Measurements from ENCODE around the gene CACNA1A. TPM values are rescaled to one million over a fixed set of nuclear protein-coding genes. Genes with fewer than 3 reads are reported as not detected.

Gene CACNA1A
- polyA plus RNA-seq, 3 donors = 0.08 to 0.09 TPM; not detected in 1

DNA sequence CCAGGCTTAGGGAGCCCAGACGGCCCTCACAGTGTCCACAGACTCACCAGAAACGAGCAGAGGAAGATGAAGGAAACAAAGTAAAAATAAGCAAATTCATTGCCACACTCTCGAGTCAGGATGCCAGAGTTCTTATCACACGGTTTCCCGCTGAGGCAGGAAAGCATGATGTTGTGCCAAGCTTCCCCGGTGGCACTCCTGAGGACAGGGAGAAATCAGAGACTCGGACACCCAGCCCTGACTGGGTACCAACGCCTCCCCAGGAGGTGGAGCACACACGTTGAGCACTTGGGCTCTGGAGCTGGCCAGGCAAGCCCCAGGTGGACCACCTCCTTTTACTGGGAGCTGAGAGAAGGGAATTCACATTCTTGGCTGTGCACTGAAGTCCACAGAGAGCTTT is 274.6 kb downstream of the CACNA1A start:
- H3K9ac ChIP-seq (ENCODE audit: insufficient read depth, low read length, poor library complexity, severe bottlenecking) = no peak overlapping the region
- H3K27me3 ChIP-seq (ENCODE audit: control insufficient read depth in 2 of 2, insufficient read depth in 2 of 2, low read length in 2 of 2) = no peaks in the 10 kb centered on the region
- H3K4me2 ChIP-seq (replicated peaks; ENCODE audit: extremely low read depth, low read length, poor library complexity, severe bottlenecking) = no peak overlapping the region
- Mint-ChIP-seq H3K9me3 (peaks cover 2 to 9% (median 5%) of the 10 kb centered on the region in 7 donors), H3K4me3 (no peak overlapping the region), H3K27ac (no peak overlapping the region), H3K36me3 (no peaks in the 10 kb centered on the region), H3K4me1 (peaks cover 8% of the 10 kb centered on the region), H3K27me3 (ENCODE audit: low read depth in 3 of 3) (peaks cover 9 to 19% (median 14%) of the 10 kb centered on the region in 3 donors)
- H3K36me3 ChIP-seq (replicated peaks in 1 of 2; ENCODE audit: control insufficient read depth in 1 of 2, insufficient read depth in 2 of 2, low read length in 2 of 2) = no peaks in the 10 kb centered on the region
- H3K79me2 ChIP-seq (ENCODE audit: insufficient read depth, low read length) = no peaks in the 10 kb centered on the region
- no peak overlapping the region for H3K27ac ChIP-seq (ENCODE audit: low read depth in 1 of 2, low read length in 2 of 2)
- TF ChIP-seq, protein P1, sequence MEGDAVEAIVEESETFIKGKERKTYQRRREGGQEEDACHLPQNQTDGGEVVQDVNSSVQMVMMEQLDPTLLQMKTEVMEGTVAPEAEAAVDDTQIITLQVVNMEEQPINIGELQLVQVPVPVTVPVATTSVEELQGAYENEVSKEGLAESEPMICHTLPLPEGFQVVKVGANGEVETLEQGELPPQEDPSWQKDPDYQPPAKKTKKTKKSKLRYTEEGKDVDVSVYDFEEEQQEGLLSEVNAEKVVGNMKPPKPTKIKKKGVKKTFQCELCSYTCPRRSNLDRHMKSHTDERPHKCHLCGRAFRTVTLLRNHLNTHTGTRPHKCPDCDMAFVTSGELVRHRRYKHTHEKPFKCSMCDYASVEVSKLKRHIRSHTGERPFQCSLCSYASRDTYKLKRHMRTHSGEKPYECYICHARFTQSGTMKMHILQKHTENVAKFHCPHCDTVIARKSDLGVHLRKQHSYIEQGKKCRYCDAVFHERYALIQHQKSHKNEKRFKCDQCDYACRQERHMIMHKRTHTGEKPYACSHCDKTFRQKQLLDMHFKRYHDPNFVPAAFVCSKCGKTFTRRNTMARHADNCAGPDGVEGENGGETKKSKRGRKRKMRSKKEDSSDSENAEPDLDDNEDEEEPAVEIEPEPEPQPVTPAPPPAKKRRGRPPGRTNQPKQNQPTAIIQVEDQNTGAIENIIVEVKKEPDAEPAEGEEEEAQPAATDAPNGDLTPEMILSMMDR (IDR thresholded peaks at IDR 0.05) = no peak
- intact Hi-C loops (cut with micrococcal nuclease) = loop anchor here in 1 of 2 donors (5.0 kb wide), 1 partner anchor 34 kb away; no protein-coding TSS in a partner anchor
- H3K4me1 ChIP-seq (ENCODE audit: control insufficient read depth in 1 of 2, insufficient read depth in 2 of 2, low read length in 2 of 2) = peaks cover 7 to 8% of the 10 kb centered on the region in 2 donors
- no peak for DNase-seq
- no peak overlapping the region for H2AFZ ChIP-seq (ENCODE audit: insufficient read depth, low read depth, low read length, poor library complexity, severe bottlenecking)
- no peak overlapping the region for H3K4me3 ChIP-seq (replicated peaks in 1 of 3; ENCODE audit: low read depth in 2 of 3, low read length in 3 of 3)
- peaks cover 0 to 11% of the 10 kb centered on the region in 2 donors for H3K9me3 ChIP-seq (replicated peaks in 1 of 2; ENCODE audit: control insufficient read depth in 1 of 2, insufficient read depth in 1 of 2, low read length in 2 of 2)
- WGBS (ENCODE audit: insufficient coverage) = 9% methylated on average over 7 of the region's 9 CpGs
- H4K20me1 ChIP-seq (ENCODE audit: insufficient read depth, low read length) = no peaks in the 10 kb centered on the region

DNA sequence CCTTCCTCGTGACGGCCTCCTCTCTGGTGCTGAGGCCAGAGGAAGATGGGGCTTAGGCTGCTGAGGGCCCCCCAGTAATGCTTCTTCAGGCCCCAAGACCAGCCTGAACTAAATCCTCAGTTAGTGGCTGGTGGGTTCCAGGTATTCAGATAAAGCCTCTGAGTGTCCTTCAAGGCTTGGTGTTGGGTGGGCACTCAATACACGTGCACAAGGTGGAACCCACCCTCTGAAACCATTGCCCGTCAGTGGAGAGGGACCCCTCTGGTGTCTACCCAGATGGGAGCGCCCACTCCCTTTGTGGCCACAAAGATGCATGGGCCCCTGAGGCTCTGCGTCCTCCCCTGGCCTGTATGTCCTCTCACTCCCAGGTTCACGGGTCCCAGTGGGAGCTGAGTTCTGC is 277.0 kb downstream of the CACNA1A start:
- Mint-ChIP-seq H3K4me3 (no peak overlapping the region), H3K9me3 (peaks cover 0 to 3% (median 0%) of the 10 kb centered on the region in 7 donors), H3K36me3 (no peaks in the 10 kb centered on the region), H3K27me3 (ENCODE audit: low read depth in 3 of 3) (peaks cover 9 to 19% (median 18%) of the 10 kb centered on the region in 3 donors), H3K4me1 (peaks cover 2% of the 10 kb centered on the region), H3K27ac (no peak overlapping the region)
- H3K79me2 ChIP-seq (ENCODE audit: insufficient read depth, low read length) = no peaks in the 10 kb centered on the region
- no peaks in the 10 kb centered on the region for H3K27me3 ChIP-seq (ENCODE audit: control insufficient read depth in 2 of 2, insufficient read depth in 2 of 2, low read length in 2 of 2)
- no peaks in the 10 kb centered on the region for H3K36me3 ChIP-seq (replicated peaks in 1 of 2; ENCODE audit: control insufficient read depth in 1 of 2, insufficient read depth in 2 of 2, low read length in 2 of 2)
- no peak overlapping the region for H2AFZ ChIP-seq (ENCODE audit: insufficient read depth, low read depth, low read length, poor library complexity, severe bottlenecking)
- TF ChIP-seq, protein P1 (IDR thresholded peaks at IDR 0.05) = no peak
- peaks cover under 1% of the 10 kb centered on the region in 2 donors for H3K4me1 ChIP-seq (ENCODE audit: control insufficient read depth in 1 of 2, insufficient read depth in 2 of 2, low read length in 2 of 2)
- H4K20me1 ChIP-seq (ENCODE audit: insufficient read depth, low read length) = no peaks in the 10 kb centered on the region
- 90% methylated on average over 4 of the region's 7 CpGs for WGBS (ENCODE audit: insufficient coverage)
- no peak overlapping the region for H3K4me3 ChIP-seq (replicated peaks in 1 of 3; ENCODE audit: low read depth in 2 of 3, low read length in 3 of 3)
- no peak for DNase-seq
- no peak overlapping the region for H3K9ac ChIP-seq (ENCODE audit: insufficient read depth, low read length, poor library complexity, severe bottlenecking)
- intact Hi-C loops (cut with micrococcal nuclease) = no loop called here
- H3K4me2 ChIP-seq (replicated peaks; ENCODE audit: extremely low read depth, low read length, poor library complexity, severe bottlenecking) = no peak overlapping the region
- H3K27ac ChIP-seq (ENCODE audit: low read depth in 1 of 2, low read length in 2 of 2) = no peak overlapping the region
- H3K9me3 ChIP-seq (replicated peaks in 1 of 2; ENCODE audit: control insufficient read depth in 1 of 2, insufficient read depth in 1 of 2, low read length in 2 of 2) = no peaks in the 10 kb centered on the region

Measured in CD14-positive monocyte (primary cell).